SK-MEL-5 (cell line): Measurements from ENCODE around the gene PKN3. TPM values are rescaled to one million over a fixed set of nuclear protein-coding genes. Genes with fewer than 3 reads are reported as not detected.

Experiments
- DNase-seq: peaks from one replicate; pipeline ENCODE4 v3.0.0-alpha.2; 2016; ENCODE audit warnings: low read depth, low spot score
- in situ Hi-C: cut with HindIII; loops from 2 replicates; pipeline ENCODE4 v1.10.0; 2016; ENCODE audit warnings: low sequenced_read_pairs, high pct_unique_total_duplicates, low pct_unique_long_range_greater_than_20kb
- total RNA-seq: library from RNA; depleted of rRNA; stranded (reverse); fragments of >200 nt; shearing (Covaris generic); gene quantifications from 2 replicates; pipeline ENCODE4 v1.2.3, GENCODE V29; 2014

The PKN3 gene
- total RNA-seq, 1 experiment from 2014 or later: 3.2 TPM

GRCh38 chr9:128712451-128713410 lies 10.4 kb downstream of the PKN3 start:
- in situ Hi-C loops: no loop called here

GRCh38 chr9:128713411-128713780 lies 11.1 kb downstream of the PKN3 start:
- in situ Hi-C loops: no loop called here
- DNase-seq: no peak

More at GRCh38 chr9:128712451-128713410, 10.4 kb downstream of the PKN3 start:
- no peak for DNase-seq

GRCh38 chr9:128713941-128714573 lies 11.8 kb downstream of the PKN3 start:
- DNase-seq: no peak
- in situ Hi-C loops: no loop called here

- DNase-seq: no peak
- in situ Hi-C loops: no loop called here
Observed at GRCh38 chr9:128714586-128715435, 12.5 kb downstream of the PKN3 start.

GRCh38 chr9:128715436-128715750 lies 13.1 kb downstream of the PKN3 start:
- no peak for DNase-seq
- in situ Hi-C loops: no loop called here

- no peak for DNase-seq
- in situ Hi-C loops: no loop called here
Observed at GRCh38 chr9:128716581-128717254, 14.4 kb downstream of the PKN3 start.

- in situ Hi-C loops: no loop called here
- no peak for DNase-seq
Observed at GRCh38 chr9:128718047-128718446, 15.7 kb downstream of the PKN3 start.

GRCh38 chr9:128718475-128718874 lies 16.2 kb downstream of the PKN3 start:
- DNase-seq: no peak
- in situ Hi-C loops: no loop called here

- no peak for DNase-seq
- in situ Hi-C loops: no loop called here
Observed at GRCh38 chr9:128719919-128720605, 17.8 kb downstream of the PKN3 start.

GRCh38 chr9:128720841-128721486 lies 18.7 kb downstream of the PKN3 start:
- in situ Hi-C loops: no loop called here
- DNase-seq: no peak

- in situ Hi-C loops: no loop called here
- no peak for DNase-seq
Observed at GRCh38 chr9:128721487-128722010, 19.2 kb downstream of the PKN3 start.

- DNase-seq: no peak
- in situ Hi-C loops: no loop called here
Observed at GRCh38 chr9:128722380-128723351, 20.4 kb downstream of the PKN3 start.

GRCh38 chr9:128723352-128723865 lies 21.1 kb downstream of the PKN3 start:
- no peak for DNase-seq
- in situ Hi-C loops: no loop called here

- in situ Hi-C loops: no loop called here
- peak; percentile 97 for DNase-seq
Observed at GRCh38 chr9:128723866-128724743, 21.8 kb downstream of the PKN3 start, which contains the start of gene ZDHHC12. Gene ZDHHC12 (minus strand): TSS chr9:128724127. CDS start chr9:128724093, 34 bp downstream.
